Activated naive CD8-positive, alpha-beta T cell treated with anti-CD3 and anti-CD28 coated beads for 36 hours (primary cell): ENCODE results near the gene KHDC4. TPM values are rescaled to one million over a fixed set of nuclear protein-coding genes. Genes with fewer than 3 reads are reported as not detected.

Experiments
- DNase-seq: peaks from one replicate; pipeline ENCODE4 v3.0.0; 2021
- H3K27ac Mint-ChIP-seq: one replicate; pipeline ENCODE4 v1.8.0; 2022; ENCODE audit warnings: mild to moderate bottlenecking, moderate library complexity, mixed read lengths
- H3K27me3 Mint-ChIP-seq: one replicate; pipeline ENCODE4 v1.8.0; 2022; ENCODE audit warnings: mild to moderate bottlenecking, mixed read lengths
- H3K36me3 Mint-ChIP-seq: one replicate; pipeline ENCODE4 v1.8.0; 2021; ENCODE audit warnings: mild to moderate bottlenecking, mixed read lengths
- H3K4me1 Mint-ChIP-seq: one replicate; pipeline ENCODE4 v1.8.0; 2021; ENCODE audit warnings: mixed read lengths
- H3K4me3 Mint-ChIP-seq: one replicate; pipeline ENCODE4 v1.8.0; 2022; ENCODE audit warnings: mild to moderate bottlenecking, moderate library complexity, mixed read lengths
- H3K9me3 Mint-ChIP-seq: one replicate; pipeline ENCODE4 v1.8.0; 2022; ENCODE audit warnings: mixed read lengths
- total RNA-seq, 2 experiments: library from RNA; stranded (reverse); gene quantifications; one replicate each; pipeline ENCODE4 v1.2.3, GENCODE V29; 2021

Gene KHDC4
- total RNA-seq, 2 experiments from 2014 or later: 53.2 to 54.7 TPM

GRCh38 chr1:155884982-155885381 lies 49.2 kb downstream of the KHDC4 start:
- Mint-ChIP-seq H3K27me3 (no peaks in the 10 kb centered on the region), H3K4me1 (peaks cover 1% of the 10 kb centered on the region), H3K4me3 (no peak overlapping the region), H3K27ac (no peak overlapping the region), H3K36me3 (no peaks in the 10 kb centered on the region), H3K9me3 (no peaks in the 10 kb centered on the region)
- no peak for DNase-seq

- H3K9me3 Mint-ChIP-seq: no peaks in the 10 kb centered on the region
Measured at GRCh38 chr1:155884031-155884960, 49.9 kb downstream of the KHDC4 start.

GRCh38 chr1:155882766-155883165 lies 51.4 kb downstream of the KHDC4 start:
- no peaks in the 10 kb centered on the region for H3K36me3 Mint-ChIP-seq
- H3K27ac Mint-ChIP-seq: no peak overlapping the region
- peaks cover 1% of the 10 kb centered on the region for H3K4me1 Mint-ChIP-seq
- H3K9me3 Mint-ChIP-seq: no peaks in the 10 kb centered on the region
- H3K4me3 Mint-ChIP-seq: no peak overlapping the region
- no peak for DNase-seq
- H3K27me3 Mint-ChIP-seq: no peaks in the 10 kb centered on the region

More at GRCh38 chr1:155884031-155884960, 49.9 kb downstream of the KHDC4 start:
- no peak overlapping the region for H3K27ac Mint-ChIP-seq
- H3K4me3 Mint-ChIP-seq: no peak overlapping the region
- peaks cover 1% of the 10 kb centered on the region for H3K4me1 Mint-ChIP-seq
- H3K36me3 Mint-ChIP-seq: no peaks in the 10 kb centered on the region
- no peaks in the 10 kb centered on the region for H3K27me3 Mint-ChIP-seq
- DNase-seq: no peak

GRCh38 chr1:155882235-155882634 lies 52.0 kb downstream of the KHDC4 start:
- no peak overlapping the region for H3K27ac Mint-ChIP-seq
- no peaks in the 10 kb centered on the region for H3K36me3 Mint-ChIP-seq
- DNase-seq: no peak
- no peak overlapping the region for H3K4me3 Mint-ChIP-seq
- H3K9me3 Mint-ChIP-seq: no peaks in the 10 kb centered on the region
- H3K27me3 Mint-ChIP-seq: no peaks in the 10 kb centered on the region
- H3K4me1 Mint-ChIP-seq: peaks cover 1% of the 10 kb centered on the region

GRCh38 chr1:155880950-155881349 lies 53.3 kb downstream of the KHDC4 start:
- no peak for DNase-seq
- Mint-ChIP-seq H3K27me3 (no peaks in the 10 kb centered on the region), H3K27ac (no peak overlapping the region), H3K36me3 (no peaks in the 10 kb centered on the region), H3K4me3 (no peak overlapping the region), H3K9me3 (no peaks in the 10 kb centered on the region), H3K4me1 (peaks cover 1% of the 10 kb centered on the region)

- DNase-seq: no peak
- H3K27me3 Mint-ChIP-seq: no peaks in the 10 kb centered on the region
- no peak overlapping the region for H3K27ac Mint-ChIP-seq
- H3K4me3 Mint-ChIP-seq: no peak overlapping the region
- H3K9me3 Mint-ChIP-seq: no peaks in the 10 kb centered on the region
- no peaks in the 10 kb centered on the region for H3K36me3 Mint-ChIP-seq
- H3K4me1 Mint-ChIP-seq: peaks cover 1% of the 10 kb centered on the region
Measured at GRCh38 chr1:155880251-155880650, 54.0 kb downstream of the KHDC4 start.

- Mint-ChIP-seq H3K36me3 (no peaks in the 10 kb centered on the region), H3K4me3 (no peak overlapping the region), H3K27ac (no peak overlapping the region), H3K9me3 (no peaks in the 10 kb centered on the region), H3K27me3 (no peaks in the 10 kb centered on the region), H3K4me1 (no peaks in the 10 kb centered on the region)
- no peak for DNase-seq
Measured at GRCh38 chr1:155877945-155878344, 56.3 kb downstream of the KHDC4 start.

- Mint-ChIP-seq H3K4me3 (no peak overlapping the region), H3K27me3 (no peaks in the 10 kb centered on the region), H3K4me1 (no peaks in the 10 kb centered on the region), H3K36me3 (peaks cover 2% of the 10 kb centered on the region), H3K27ac (no peak overlapping the region), H3K9me3 (no peaks in the 10 kb centered on the region)
- DNase-seq: no peak
Measured at GRCh38 chr1:155873860-155874259, 60.4 kb downstream of the KHDC4 start.

- DNase-seq: no peak
- Mint-ChIP-seq H3K4me3 (no peak overlapping the region), H3K27ac (no peak overlapping the region), H3K4me1 (no peaks in the 10 kb centered on the region), H3K36me3 (peaks cover 2% of the 10 kb centered on the region), H3K9me3 (no peaks in the 10 kb centered on the region), H3K27me3 (no peaks in the 10 kb centered on the region)
Measured at GRCh38 chr1:155872527-155872926, 61.7 kb downstream of the KHDC4 start.

- Mint-ChIP-seq H3K36me3 (peaks cover 2% of the 10 kb centered on the region), H3K4me1 (no peaks in the 10 kb centered on the region), H3K27ac (no peak overlapping the region), H3K9me3 (no peaks in the 10 kb centered on the region), H3K4me3 (no peak overlapping the region), H3K27me3 (no peaks in the 10 kb centered on the region)
- DNase-seq: no peak
Measured at GRCh38 chr1:155871390-155871789, 62.8 kb downstream of the KHDC4 start.

- Mint-ChIP-seq H3K4me1 (no peaks in the 10 kb centered on the region), H3K4me3 (no peak overlapping the region), H3K9me3 (no peaks in the 10 kb centered on the region), H3K27me3 (no peaks in the 10 kb centered on the region), H3K36me3 (peaks cover 2% of the 10 kb centered on the region), H3K27ac (no peak overlapping the region)
- DNase-seq: no peak
Measured at GRCh38 chr1:155867766-155868165, 66.4 kb downstream of the KHDC4 start.

GRCh38 chr1:155864393-155864792 lies 69.8 kb downstream of the KHDC4 start:
- peaks cover 30% of the 10 kb centered on the region for H3K27me3 Mint-ChIP-seq
- no peaks in the 10 kb centered on the region for H3K9me3 Mint-ChIP-seq
- no peak overlapping the region for H3K4me3 Mint-ChIP-seq
- no peak overlapping the region for H3K27ac Mint-ChIP-seq
- peaks cover 8% of the 10 kb centered on the region for H3K4me1 Mint-ChIP-seq
- no peaks in the 10 kb centered on the region for H3K36me3 Mint-ChIP-seq
- no peak for DNase-seq

Other genes with a start within 250 kb of the KHDC4 start
- gene YY1AP1, start 245.6 kb downstream of the KHDC4 start, total RNA-seq: 10 to 100 TPM; 66.8 to 67.0 TPM
- 100 to 1,000 TPM; 148 to 151 TPM for gene DAP3, start 245.3 kb downstream of the KHDC4 start, total RNA-seq
- gene GON4L, start 77.2 kb downstream of the KHDC4 start, total RNA-seq: 10 to 100 TPM; 39.3 to 41.1 TPM
- 10 to 100 TPM; 12.2 to 12.8 TPM for gene SYT11, start 74.8 kb downstream of the KHDC4 start, total RNA-seq
- 10 to 100 TPM; 19.4 to 20.0 TPM for gene RIT1, start 23.1 kb downstream of the KHDC4 start, total RNA-seq
- gene RXFP4, start 7.2 kb upstream of the KHDC4 start, total RNA-seq: under 1 TPM in 1 of 2 experiments, not detected in 1; 0.16 TPM
- gene ARHGEF2, start 44.1 kb upstream of the KHDC4 start, total RNA-seq: 100 to 1,000 TPM; 135 to 148 TPM
- 100 to 1,000 TPM; 155 TPM for gene SSR2, start 86.5 kb upstream of the KHDC4 start, total RNA-seq
- 10 to 100 TPM; 42.6 to 47.1 TPM for gene UBQLN4, start 119.4 kb upstream of the KHDC4 start, total RNA-seq
- gene LAMTOR2, start 120.4 kb upstream of the KHDC4 start, total RNA-seq: 10 to 100 TPM; 45.9 to 49.1 TPM
- under 1 TPM; 0.64 to 0.99 TPM for gene RAB25, start 126.7 kb upstream of the KHDC4 start, total RNA-seq
- gene MEX3A, start 148.1 kb upstream of the KHDC4 start, total RNA-seq: under 1 TPM; 0.34 to 0.35 TPM
- 10 to 100 TPM; 32.3 to 37.8 TPM for gene LMNA, start 180.3 kb upstream of the KHDC4 start, total RNA-seq
- gene SEMA4A, start 219.2 kb upstream of the KHDC4 start, total RNA-seq: 10 to 100 TPM; 13.2 to 16.1 TPM